ENCODE results near the gene PRKAG2. TPM values are rescaled to one million over a fixed set of nuclear protein-coding genes. Genes with fewer than 3 reads are reported as not detected.

The PRKAG2 gene
- total and polyA plus RNA-seq, 2 of the 8 experiments (the other 6 are each of a cell fraction or from before 2014, with no cell fraction given) = 7.5 to 18.1 TPM

DNA sequence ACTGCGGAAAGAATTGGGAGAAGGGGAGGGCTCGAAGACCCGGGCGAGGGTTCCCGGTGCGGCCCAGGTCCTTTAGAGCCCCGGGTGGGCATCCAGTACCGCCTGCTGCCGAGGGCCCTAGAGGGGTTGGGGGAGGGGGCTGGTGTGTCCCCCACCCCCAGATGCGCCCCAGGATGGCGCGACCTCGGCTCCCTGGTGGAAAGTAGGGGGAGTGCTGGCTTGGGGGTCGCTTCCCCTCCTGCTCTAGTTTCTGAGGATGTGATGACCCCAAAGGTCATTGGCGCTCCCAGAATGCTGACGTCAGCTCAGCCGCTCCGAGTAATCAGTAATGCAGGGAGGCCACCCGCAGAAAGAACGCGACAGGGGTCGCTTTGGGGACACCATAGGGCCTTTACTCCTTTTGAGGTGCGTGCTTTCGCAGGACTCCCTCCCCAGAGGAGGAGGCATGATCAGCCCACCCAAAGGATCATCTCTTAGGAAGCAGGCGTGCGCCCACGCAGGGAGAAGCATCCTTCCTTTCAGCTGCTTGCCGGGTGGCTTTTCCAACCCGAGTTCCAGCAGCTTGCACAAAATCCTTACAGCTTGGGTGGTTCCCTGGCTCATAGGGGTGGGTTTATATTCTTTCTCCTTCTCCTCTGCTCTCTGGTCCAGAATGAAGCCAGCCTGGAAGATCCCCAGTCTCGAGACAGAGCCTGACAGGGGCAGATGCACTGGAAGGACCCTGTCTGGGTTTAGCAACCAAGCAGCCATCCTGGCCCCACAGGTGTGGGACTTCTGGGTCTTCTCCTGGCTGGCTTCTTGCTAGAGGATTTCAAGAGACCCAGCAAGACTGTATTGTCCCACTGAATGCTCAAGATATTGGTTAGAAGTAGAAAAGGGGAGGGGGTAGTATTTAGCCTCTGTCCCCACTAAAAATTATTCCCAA, 1.3 kb upstream of the PRKAG2 start (continued):
- TF ChIP-seq, protein P1, sequence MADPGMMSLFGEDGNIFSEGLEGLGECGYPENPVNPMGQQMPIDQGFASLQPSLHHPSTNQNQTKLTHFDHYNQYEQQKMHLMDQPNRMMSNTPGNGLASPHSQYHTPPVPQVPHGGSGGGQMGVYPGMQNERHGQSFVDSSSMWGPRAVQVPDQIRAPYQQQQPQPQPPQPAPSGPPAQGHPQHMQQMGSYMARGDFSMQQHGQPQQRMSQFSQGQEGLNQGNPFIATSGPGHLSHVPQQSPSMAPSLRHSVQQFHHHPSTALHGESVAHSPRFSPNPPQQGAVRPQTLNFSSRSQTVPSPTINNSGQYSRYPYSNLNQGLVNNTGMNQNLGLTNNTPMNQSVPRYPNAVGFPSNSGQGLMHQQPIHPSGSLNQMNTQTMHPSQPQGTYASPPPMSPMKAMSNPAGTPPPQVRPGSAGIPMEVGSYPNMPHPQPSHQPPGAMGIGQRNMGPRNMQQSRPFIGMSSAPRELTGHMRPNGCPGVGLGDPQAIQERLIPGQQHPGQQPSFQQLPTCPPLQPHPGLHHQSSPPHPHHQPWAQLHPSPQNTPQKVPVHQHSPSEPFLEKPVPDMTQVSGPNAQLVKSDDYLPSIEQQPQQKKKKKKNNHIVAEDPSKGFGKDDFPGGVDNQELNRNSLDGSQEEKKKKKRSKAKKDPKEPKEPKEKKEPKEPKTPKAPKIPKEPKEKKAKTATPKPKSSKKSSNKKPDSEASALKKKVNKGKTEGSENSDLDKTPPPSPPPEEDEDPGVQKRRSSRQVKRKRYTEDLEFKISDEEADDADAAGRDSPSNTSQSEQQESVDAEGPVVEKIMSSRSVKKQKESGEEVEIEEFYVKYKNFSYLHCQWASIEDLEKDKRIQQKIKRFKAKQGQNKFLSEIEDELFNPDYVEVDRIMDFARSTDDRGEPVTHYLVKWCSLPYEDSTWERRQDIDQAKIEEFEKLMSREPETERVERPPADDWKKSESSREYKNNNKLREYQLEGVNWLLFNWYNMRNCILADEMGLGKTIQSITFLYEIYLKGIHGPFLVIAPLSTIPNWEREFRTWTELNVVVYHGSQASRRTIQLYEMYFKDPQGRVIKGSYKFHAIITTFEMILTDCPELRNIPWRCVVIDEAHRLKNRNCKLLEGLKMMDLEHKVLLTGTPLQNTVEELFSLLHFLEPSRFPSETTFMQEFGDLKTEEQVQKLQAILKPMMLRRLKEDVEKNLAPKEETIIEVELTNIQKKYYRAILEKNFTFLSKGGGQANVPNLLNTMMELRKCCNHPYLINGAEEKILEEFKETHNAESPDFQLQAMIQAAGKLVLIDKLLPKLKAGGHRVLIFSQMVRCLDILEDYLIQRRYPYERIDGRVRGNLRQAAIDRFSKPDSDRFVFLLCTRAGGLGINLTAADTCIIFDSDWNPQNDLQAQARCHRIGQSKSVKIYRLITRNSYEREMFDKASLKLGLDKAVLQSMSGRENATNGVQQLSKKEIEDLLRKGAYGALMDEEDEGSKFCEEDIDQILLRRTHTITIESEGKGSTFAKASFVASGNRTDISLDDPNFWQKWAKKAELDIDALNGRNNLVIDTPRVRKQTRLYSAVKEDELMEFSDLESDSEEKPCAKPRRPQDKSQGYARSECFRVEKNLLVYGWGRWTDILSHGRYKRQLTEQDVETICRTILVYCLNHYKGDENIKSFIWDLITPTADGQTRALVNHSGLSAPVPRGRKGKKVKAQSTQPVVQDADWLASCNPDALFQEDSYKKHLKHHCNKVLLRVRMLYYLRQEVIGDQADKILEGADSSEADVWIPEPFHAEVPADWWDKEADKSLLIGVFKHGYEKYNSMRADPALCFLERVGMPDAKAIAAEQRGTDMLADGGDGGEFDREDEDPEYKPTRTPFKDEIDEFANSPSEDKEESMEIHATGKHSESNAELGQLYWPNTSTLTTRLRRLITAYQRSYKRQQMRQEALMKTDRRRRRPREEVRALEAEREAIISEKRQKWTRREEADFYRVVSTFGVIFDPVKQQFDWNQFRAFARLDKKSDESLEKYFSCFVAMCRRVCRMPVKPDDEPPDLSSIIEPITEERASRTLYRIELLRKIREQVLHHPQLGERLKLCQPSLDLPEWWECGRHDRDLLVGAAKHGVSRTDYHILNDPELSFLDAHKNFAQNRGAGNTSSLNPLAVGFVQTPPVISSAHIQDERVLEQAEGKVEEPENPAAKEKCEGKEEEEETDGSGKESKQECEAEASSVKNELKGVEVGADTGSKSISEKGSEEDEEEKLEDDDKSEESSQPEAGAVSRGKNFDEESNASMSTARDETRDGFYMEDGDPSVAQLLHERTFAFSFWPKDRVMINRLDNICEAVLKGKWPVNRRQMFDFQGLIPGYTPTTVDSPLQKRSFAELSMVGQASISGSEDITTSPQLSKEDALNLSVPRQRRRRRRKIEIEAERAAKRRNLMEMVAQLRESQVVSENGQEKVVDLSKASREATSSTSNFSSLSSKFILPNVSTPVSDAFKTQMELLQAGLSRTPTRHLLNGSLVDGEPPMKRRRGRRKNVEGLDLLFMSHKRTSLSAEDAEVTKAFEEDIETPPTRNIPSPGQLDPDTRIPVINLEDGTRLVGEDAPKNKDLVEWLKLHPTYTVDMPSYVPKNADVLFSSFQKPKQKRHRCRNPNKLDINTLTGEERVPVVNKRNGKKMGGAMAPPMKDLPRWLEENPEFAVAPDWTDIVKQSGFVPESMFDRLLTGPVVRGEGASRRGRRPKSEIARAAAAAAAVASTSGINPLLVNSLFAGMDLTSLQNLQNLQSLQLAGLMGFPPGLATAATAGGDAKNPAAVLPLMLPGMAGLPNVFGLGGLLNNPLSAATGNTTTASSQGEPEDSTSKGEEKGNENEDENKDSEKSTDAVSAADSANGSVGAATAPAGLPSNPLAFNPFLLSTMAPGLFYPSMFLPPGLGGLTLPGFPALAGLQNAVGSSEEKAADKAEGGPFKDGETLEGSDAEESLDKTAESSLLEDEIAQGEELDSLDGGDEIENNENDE (IDR thresholded peaks at IDR 0.05; ENCODE audit: insufficient replicate concordance, low read length) = no peak
- TF ChIP-seq CTBP2 (IDR thresholded peaks at IDR 0.05; ENCODE audit: borderline replicate concordance, insufficient read depth, insufficient read length, low read length) (no peak), JUND (IDR thresholded peaks at IDR 0.05; ENCODE audit: low read length) (no peak)

Data from H1 (cell line).